Measurements from ENCODE around the gene PKN2.

DNA sequence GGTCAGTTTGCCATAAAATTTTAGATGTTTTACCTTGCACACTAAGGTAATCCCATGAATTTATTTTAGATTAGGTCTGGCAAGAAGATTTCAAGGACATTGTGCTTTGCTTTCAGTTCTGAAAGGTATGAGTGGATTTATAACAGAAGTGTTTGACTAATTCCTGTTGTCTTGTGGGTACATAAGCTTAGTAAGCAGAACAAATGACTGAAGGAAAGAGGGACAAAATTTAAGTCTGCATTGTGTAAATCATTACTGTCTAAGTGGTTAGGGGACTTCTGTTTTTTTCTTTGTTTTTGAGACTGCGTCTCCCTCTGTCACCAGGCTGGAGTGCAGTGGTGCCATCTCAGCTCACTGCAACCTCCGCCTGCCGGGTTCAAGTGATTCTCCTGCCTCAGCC, 60.1 kb downstream of the PKN2 start:
- no peak for TF ChIP-seq CTCF (conservative IDR thresholded peaks at IDR 0.05 in 1 of 2, IDR thresholded peaks at IDR 0.05 in 1 of 2; ENCODE audit: extremely low read depth in 1 of 2, insufficient read depth in 1 of 2, low read depth in 1 of 2, low read length in 2 of 2)
- TF ChIP-seq EZH2 (IDR thresholded peaks at IDR 0.05; ENCODE audit: borderline replicate concordance, low read length): no peak
